ENCODE data around the gene EPAS1. TPM values are rescaled to one million over a fixed set of nuclear protein-coding genes. Genes with fewer than 3 reads are reported as not detected.

EPAS1 gene
- total RNA-seq, 1 experiment from 2014 or later = 55.9 TPM

- Histone ChIP-seq H4K20me1 (ENCODE audit: insufficient read depth) (no peaks in the 10 kb centered on the region), H3K9me3 (ENCODE audit: control insufficient read depth in 1 of 2, insufficient read depth in 1 of 2, low read depth in 1 of 2, low read length in 2 of 2) (no peaks in the 10 kb centered on the region), H3K4me1 (ENCODE audit: control insufficient read depth in 1 of 2, insufficient read depth in 2 of 2, low read length in 2 of 2) (no peaks in the 10 kb centered on the region), H3K27me3 (ENCODE audit: insufficient read depth, low read length) (no peaks in the 10 kb centered on the region), H3K9me2 (ENCODE audit: insufficient read depth) (no peaks in the 10 kb centered on the region), H3K79me2 (ENCODE audit: insufficient read depth, low read length) (no peaks in the 10 kb centered on the region), H3K4me2 (ENCODE audit: low read length) (no peak overlapping the region), H3K9ac (ENCODE audit: low read length) (no peak overlapping the region), H3K4me3 (replicated peaks in 1 of 2; ENCODE audit: low read depth in 1 of 2, low read length in 2 of 2) (no peak overlapping the region), H2AFZ (ENCODE audit: low read depth, low read length, poor library complexity, severe bottlenecking) (no peak overlapping the region), H3K27ac (ENCODE audit: low read depth, low read length) (no peak overlapping the region), H3K36me3 (ENCODE audit: control insufficient read depth in 1 of 2, insufficient read depth in 2 of 2, low read length in 2 of 2) (no peaks in the 10 kb centered on the region)
- TF ChIP-seq SRF (IDR thresholded peaks at IDR 0.05; ENCODE audit: low read depth) = no peak
- TF ChIP-seq EGR1 (IDR thresholded peaks at IDR 0.05; ENCODE audit: low read depth) = no peak
- no peak for TF ChIP-seq ZNF274 (IDR thresholded peaks at IDR 0.05; ENCODE audit: low read depth, low read length)
- TF ChIP-seq SP1 (IDR thresholded peaks at IDR 0.05; ENCODE audit: low read depth) = no peak
- no peak for TF ChIP-seq SIN3A (IDR thresholded peaks at IDR 0.05; ENCODE audit: low read depth)
- no peak for TF ChIP-seq CTCF (IDR thresholded peaks at IDR 0.05 in 2 of 3, conservative IDR thresholded peaks at IDR 0.05 in 1 of 3; ENCODE audit: borderline replicate concordance in 1 of 3, insufficient read depth in 1 of 3, low read depth in 2 of 3, low read length in 2 of 3)
- no peak for TF ChIP-seq CEBPB (IDR thresholded peaks at IDR 0.05; ENCODE audit: low read depth)
- no peak for TF ChIP-seq REST (IDR thresholded peaks at IDR 0.05; ENCODE audit: low read depth)
- no peak for TF ChIP-seq ZBTB33 (IDR thresholded peaks at IDR 0.05; ENCODE audit: extremely low read depth, insufficient replicate concordance, low read length)
- no peak for TF ChIP-seq JUND (IDR thresholded peaks at IDR 0.05)
- TF ChIP-seq RAD21 (IDR thresholded peaks at IDR 0.05; ENCODE audit: low read depth) = no peak
- CTCF ChIA-PET = no interaction called here
- POLR2A ChIA-PET = no interaction called here
- intact Hi-C loops (cut with micrococcal nuclease) = no loop called here
- RAD21 ChIA-PET (ENCODE audit: low non-redundant PET in 1 of 2, low total read pairs in 2 of 2, uncharacterized antibody in 2 of 2, unreplicated experiment in 2 of 2) = no interaction called here
- BruUV-seq (replicated peaks) = no TSS peak
- DNase-seq (ENCODE audit: low read depth, low spot score) (no peak), ATAC-seq (no peak)
Observed at GRCh38 chr2:46258937-46259776, 38.0 kb upstream of the EPAS1 start.

Data from HCT116 (cell line).